HFFc6 (cell line): ENCODE measurements around the gene CDK11A. TPM values are rescaled to one million over a fixed set of nuclear protein-coding genes. Genes with fewer than 3 reads are reported as not detected.
"Not testable (repeated sequence)": the region's sequence is repeated elsewhere in the genome, so short reads cannot be mapped to it uniquely, and the experiment has no call there.

ENCODE experiments used
- DNase-seq: peaks from one replicate; pipeline ENCODE4 v3.0.0-alpha.2; 2018
- H3K27ac Mint-ChIP-seq: 2 replicates; pipeline ENCODE4 v1.8.0; 2020; ENCODE audit warnings: mild to moderate bottlenecking, mixed read lengths
- H3K27me3 Mint-ChIP-seq: 2 replicates; pipeline ENCODE4 v1.8.0; 2021; ENCODE audit warnings: mild to moderate bottlenecking, moderate library complexity, mixed read lengths; ENCODE audit not compliant: insufficient read depth
- H3K36me3 Mint-ChIP-seq: 2 replicates; pipeline ENCODE4 v1.8.0; 2021; ENCODE audit warnings: low read depth, mixed read lengths
- H3K4me1 Mint-ChIP-seq: 2 replicates; pipeline ENCODE4 v1.8.0; 2020; ENCODE audit warnings: low read depth, mixed read lengths
- H3K4me3 Mint-ChIP-seq: 2 replicates; pipeline ENCODE4 v1.8.0; 2020; ENCODE audit warnings: mild to moderate bottlenecking, moderate library complexity, mixed read lengths
- H3K9me3 Mint-ChIP-seq: 2 replicates; pipeline ENCODE4 v1.8.0; 2020; ENCODE audit warnings: mild to moderate bottlenecking, mixed read lengths
- CTCF ChIP-seq: fragments of 200-600 bp; sonication (generic); IDR thresholded peaks from 2 replicates; pipeline ENCODE4 v1.5.0; 2021; ENCODE audit warnings: antibody characterized with exemption, mild to moderate bottlenecking
- total RNA-seq, 6 experiments: library from RNA; stranded (reverse); fragmentation: NEBNext Ultra II Directional; extraction: Animal tissue kit (Norgen Biotek cat#: 25700); gene quantifications; 2 replicates in 1 of 6; 3 replicates in 5 of 6; pipeline ENCODE4 v1.2.3, GENCODE V29; 2021

The CDK11A gene
- total RNA-seq, 6 experiments from 2014 or later: 23.1 to 27.2 (median 25.0) TPM

DNA sequence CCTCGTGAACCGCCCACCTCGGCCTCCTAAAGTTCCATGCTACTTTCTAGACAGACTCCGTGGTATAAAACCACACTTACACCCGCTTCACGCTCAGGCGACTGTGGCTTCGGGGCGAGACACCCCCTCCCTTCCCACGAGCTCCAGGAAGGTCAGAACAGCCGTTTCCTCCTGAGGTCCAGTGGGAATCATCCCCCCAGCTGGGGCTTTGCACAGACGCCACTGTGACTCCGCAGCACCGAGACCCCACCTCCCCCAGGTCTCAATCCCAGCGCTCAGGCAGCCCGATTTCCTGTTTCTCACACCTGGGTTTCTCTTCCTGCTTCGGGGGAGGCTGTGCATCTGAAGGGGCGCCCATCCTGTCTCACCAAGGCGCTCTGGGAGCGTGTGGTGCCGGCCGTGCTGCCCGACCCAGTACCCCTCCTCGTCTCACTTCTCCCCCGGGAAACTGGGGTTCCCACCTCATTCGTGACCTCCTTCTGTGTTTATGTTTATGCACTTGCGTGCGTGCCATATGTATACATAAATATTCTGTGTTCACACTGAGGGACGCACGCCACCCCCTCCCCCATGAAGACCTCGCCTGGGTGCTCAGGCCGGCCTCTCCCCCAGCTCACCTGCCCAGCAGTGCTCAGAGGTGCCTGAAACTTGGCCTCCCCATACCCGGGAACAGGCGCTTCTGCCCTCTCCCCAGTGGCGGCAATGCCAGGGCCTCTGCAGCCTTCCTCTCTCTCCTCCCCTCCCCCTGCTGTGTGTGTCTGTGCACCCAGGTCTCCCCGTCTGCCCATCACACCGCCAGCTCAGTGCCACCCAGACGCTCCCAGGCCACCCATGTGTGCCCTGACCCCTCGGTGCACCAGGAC is 46.2 kb downstream of the CDK11A start:
- TF ChIP-seq CTCF: no peak
- DNase-seq: no peak
- no peaks in the 10 kb centered on the region for H3K4me1 Mint-ChIP-seq
- no peaks in the 10 kb centered on the region for H3K36me3 Mint-ChIP-seq
- no peak overlapping the region; the same call in 1 of the 2 replicates for H3K4me3 Mint-ChIP-seq
- no peaks in the 10 kb centered on the region for H3K9me3 Mint-ChIP-seq
- H3K27me3 Mint-ChIP-seq: no peaks in the 10 kb centered on the region
- no peak overlapping the region for H3K27ac Mint-ChIP-seq

GRCh38 chr1:1676087-1676486 is 48.1 kb downstream of the CDK11A start:
- not testable (repeated sequence) for H3K27me3 Mint-ChIP-seq, DNase-seq, H3K36me3 Mint-ChIP-seq, H3K4me1 Mint-ChIP-seq, H3K27ac Mint-ChIP-seq, H3K9me3 Mint-ChIP-seq, H3K4me3 Mint-ChIP-seq

GRCh38 chr1:1675218-1675617 is 48.9 kb downstream of the CDK11A start:
- DNase-seq, H3K9me3 Mint-ChIP-seq, H3K36me3 Mint-ChIP-seq, H3K4me3 Mint-ChIP-seq, H3K27ac Mint-ChIP-seq, H3K27me3 Mint-ChIP-seq, H3K4me1 Mint-ChIP-seq: not testable (repeated sequence)

GRCh38 chr1:1674806-1675205 is 49.4 kb downstream of the CDK11A start:
- not testable (repeated sequence) for H3K9me3 Mint-ChIP-seq, DNase-seq, H3K36me3 Mint-ChIP-seq, H3K27ac Mint-ChIP-seq, H3K4me3 Mint-ChIP-seq, H3K4me1 Mint-ChIP-seq, H3K27me3 Mint-ChIP-seq

- TF ChIP-seq CTCF: no peak
- Mint-ChIP-seq H3K36me3 (peaks cover 6% of the 10 kb centered on the region), H3K27ac (no peak overlapping the region), H3K27me3 (no peaks in the 10 kb centered on the region), H3K4me1 (no peaks in the 10 kb centered on the region), H3K9me3 (no peaks in the 10 kb centered on the region), H3K4me3 (no peak overlapping the region)
- DNase-seq: no peak
These were observed 51.8 kb downstream of the CDK11A start for GRCh38 chr1:1672181-1672965.

- Mint-ChIP-seq H3K27ac (no peak overlapping the region), H3K27me3 (no peaks in the 10 kb centered on the region), H3K36me3 (peaks cover 8% of the 10 kb centered on the region), H3K4me3 (no peak overlapping the region), H3K4me1 (no peaks in the 10 kb centered on the region), H3K9me3 (no peaks in the 10 kb centered on the region)
- DNase-seq: no peak
- TF ChIP-seq CTCF: no peak
These were observed 52.6 kb downstream of the CDK11A start for GRCh38 chr1:1671365-1672119.
